GM12878 (cell line): Measurements from ENCODE around the gene BTNL8. TPM values are rescaled to one million over a fixed set of nuclear protein-coding genes. Genes with fewer than 3 reads are reported as not detected.

Experiments
- ATAC-seq: fragments of 200-7000 bp; cut with Tn5 transposase; 3 replicates; pipeline ENCODE4 v1.9.1; 2020; ENCODE audit warnings: mild to moderate bottlenecking, moderate library complexity
- BruUV-seq: library from RNA; stranded (reverse); fragments of 400-500 nt; replicated peaks from 2 replicates; lab custom pipeline; 2021; lab: Mats Ljungman, UMichigan
- CTCF ChIA-PET: fragments of 300-600 bp; sonication (Branson Sonifier 250); formaldehyde crosslinking; extraction: SDS; loops from one replicate; lab custom pipeline; 2021; ENCODE audit warnings: inconsistent platforms; lab: Yijun Ruan, JAX
- POLR2A ChIA-PET: fragments of 350-600 bp; formaldehyde crosslinking; extraction: SDS; loops from one replicate; lab custom pipeline; 2021; ENCODE audit warnings: inconsistent platforms; lab: Charles Lee
- RAD21 ChIA-PET: fragments of 300-600 bp; sonication (Branson Sonifier 250); formaldehyde crosslinking; loops from one replicate; lab custom pipeline; 2023; ENCODE audit warnings: antibody characterized with exemption; ENCODE audit not compliant: unreplicated experiment; lab: Charles Lee
- SMC1A ChIA-PET: fragments of 300-600 bp; sonication (Branson Sonifier 250); formaldehyde crosslinking; loops from one replicate; lab custom pipeline; 2023; ENCODE audit not compliant: unreplicated experiment, uncharacterized antibody; lab: Charles Lee
- DNase-seq: peaks from one replicate; pipeline ENCODE4 v3.0.0-alpha.2; 2011; ENCODE audit warnings: low read depth, low spot score
- FAIRE-seq: peaks from 3 replicates; lab custom pipeline; 2011; peaks lifted over from hg19 to GRCh38; lab: Jason Lieb, UNC
- H2AFZ ChIP-seq: 2 replicates; pipeline ENCODE4 v1.6.0; 2011; ENCODE audit warnings: low read depth, low read length, control low read depth; ENCODE audit not compliant: control insufficient read depth
- H3K27ac ChIP-seq: 2 replicates; pipeline ENCODE4 v1.5.1; 2011; ENCODE audit warnings: control low read depth; ENCODE audit not compliant: control insufficient read depth, insufficient read depth
- H3K27me3 ChIP-seq, 2 experiments: replicated peaks in 1 of 2; 2 replicates each; pipeline versions ENCODE4 v1.6.0 to v1.6.1; 2011; ENCODE audit warnings: low read length in 1 of 2; ENCODE audit not compliant: control insufficient read depth in 2 of 2, insufficient read depth in 2 of 2
- H3K36me3 ChIP-seq, 2 experiments: 2 replicates each; pipeline ENCODE4 v1.5.1; 2011; ENCODE audit warnings: low read length in 1 of 2; ENCODE audit not compliant: control insufficient read depth in 2 of 2, insufficient read depth in 2 of 2
- H3K4me1 ChIP-seq: 2 replicates; pipeline ENCODE4 v1.6.1; 2011; ENCODE audit warnings: mild to moderate bottlenecking, low read length, moderate library complexity, mixed read lengths; ENCODE audit not compliant: control insufficient read depth, insufficient read depth
- H3K4me2 ChIP-seq: 2 replicates; pipeline ENCODE4 v1.6.0; 2011; ENCODE audit warnings: control low read depth; ENCODE audit not compliant: control insufficient read depth, insufficient read depth
- H3K4me3 ChIP-seq: fragments of 200-600 bp; sonication (generic); 2 replicates; pipeline ENCODE4 v1.5.1; 2016
- H3K79me2 ChIP-seq: 2 replicates; pipeline ENCODE4 v1.6.0; 2011; ENCODE audit warnings: low read length; ENCODE audit not compliant: control insufficient read depth, insufficient read depth
- H3K9ac ChIP-seq: 2 replicates; pipeline ENCODE4 v1.8.0; 2011; ENCODE audit warnings: low read length, control low read depth, mixed read lengths; ENCODE audit not compliant: control insufficient read depth, insufficient read depth
- H3K9me3 ChIP-seq: replicated peaks from 3 replicates; pipeline ENCODE4 v1.5.1; 2011; ENCODE audit warnings: mild to moderate bottlenecking, low read length; ENCODE audit not compliant: control insufficient read depth, insufficient read depth
- H4K20me1 ChIP-seq: 2 replicates; pipeline ENCODE4 v1.6.0; 2011; ENCODE audit not compliant: control insufficient read depth, insufficient read depth
- ASH2L ChIP-seq: fragments of 300-600, 200-600 bp; sonication (generic); IDR thresholded peaks from 2 replicates; pipeline ENCODE4 v1.6.1; 2017; ENCODE audit warnings: low read depth, mild to moderate bottlenecking, borderline replicate concordance
- CHD4 ChIP-seq: fragments of 200-600 bp; sonication (generic); IDR thresholded peaks from 2 replicates; pipeline ENCODE4 v1.6.1; 2016; ENCODE audit warnings: mild to moderate bottlenecking
- E4F1 ChIP-seq: fragments of 450-650 bp; IDR thresholded peaks from 2 replicates; pipeline ENCODE4 v1.6.1; 2018; ENCODE audit warnings: borderline replicate concordance, mild to moderate bottlenecking; ENCODE audit not compliant: partially characterized antibody
- EGR1 ChIP-seq, 2 experiments: IDR thresholded peaks; 1 replicate in 1 of 2; 2 replicates in 1 of 2; pipeline ENCODE4 v1.6.1; 2011 to 2012; ENCODE audit warnings: low read depth in 2 of 2, low read length in 2 of 2, borderline replicate concordance in 1 of 2, mild to moderate bottlenecking in 1 of 2, moderate library complexity in 1 of 2
- FOS ChIP-seq: IDR thresholded peaks from 3 replicates; pipeline ENCODE4 v1.6.1; 2011; ENCODE audit warnings: borderline replicate concordance; ENCODE audit not compliant: insufficient read length; ENCODE audit errors: extremely low read depth
- HDAC6 ChIP-seq: fragments of 200-600 bp; sonication (generic); IDR thresholded peaks from one replicate; pipeline ENCODE4 v1.8.0; 2017; ENCODE audit warnings: antibody characterized with exemption; ENCODE audit not compliant: unreplicated experiment
- IKZF2 ChIP-seq, 2 experiments: fragments of 450-650 bp; IDR thresholded peaks; 2 replicates each; pipeline ENCODE4 v1.6.1; 2017; ENCODE audit warnings: mild to moderate bottlenecking in 2 of 2, moderate library complexity in 2 of 2
- IRF3 ChIP-seq: fragments of 450-650 bp; IDR thresholded peaks from 2 replicates; pipeline ENCODE4 v1.6.1; 2014; ENCODE audit warnings: mild to moderate bottlenecking
- IRF4 ChIP-seq: IDR thresholded peaks from 2 replicates; pipeline ENCODE4 v1.6.1; 2011; ENCODE audit warnings: low read depth, low read length
- KDM1A ChIP-seq: fragments of 200-600 bp; sonication (generic); IDR thresholded peaks from 2 replicates; pipeline ENCODE4 v1.6.1; 2016; ENCODE audit warnings: borderline replicate concordance
- MTA3 ChIP-seq: IDR thresholded peaks from 2 replicates; pipeline ENCODE4 v1.6.1; 2012; ENCODE audit warnings: low read length, inconsistent platforms, borderline replicate concordance
- POLR2A ChIP-seq: IDR thresholded peaks from 2 replicates; pipeline ENCODE4 v1.6.1; 2011; ENCODE audit warnings: low read depth, mild to moderate bottlenecking, low read length
- RAD21 ChIP-seq: IDR thresholded peaks from 2 replicates; pipeline ENCODE4 v1.6.1; 2011; ENCODE audit warnings: mild to moderate bottlenecking, low read depth, low read length, moderate library complexity; ENCODE audit not compliant: insufficient read depth
- RAD51 ChIP-seq: fragments of 450-650 bp; IDR thresholded peaks from 2 replicates; pipeline ENCODE4 v1.6.1; 2016; ENCODE audit warnings: moderate library complexity, mild to moderate bottlenecking, inconsistent platforms
- SKIL ChIP-seq: fragments of 450-650 bp; IDR thresholded peaks from 2 replicates; pipeline ENCODE4 v1.6.1; 2017; ENCODE audit warnings: mild to moderate bottlenecking, low read depth, inconsistent platforms; ENCODE audit not compliant: poor library complexity, severe bottlenecking
- SUZ12 ChIP-seq: fragments of 200-600 bp; sonication (generic); IDR thresholded peaks from one replicate; pipeline ENCODE4 v1.6.1; 2018; ENCODE audit warnings: antibody characterized with exemption, mild to moderate bottlenecking; ENCODE audit not compliant: unreplicated experiment
- TBL1XR1 ChIP-seq: IDR thresholded peaks from 2 replicates; pipeline ENCODE4 v1.6.1; 2012; ENCODE audit warnings: low read depth, low read length, improper control_type of control experiment
- TCF3 ChIP-seq: IDR thresholded peaks from 2 replicates; pipeline ENCODE4 v1.6.1; 2012; ENCODE audit warnings: low read depth, mild to moderate bottlenecking, low read length, borderline replicate concordance; ENCODE audit not compliant: insufficient read depth
- WGBS: methylation state at CpG from one replicate; pipeline ENCODE4 v1.1.6; 2016; ENCODE audit warnings: low lambda C conversion rate; ENCODE audit not compliant: insufficient replicate concordance, insufficient coverage; ENCODE audit errors: missing lambda C conversion rate; 5-methylcytosine and 5-hydroxymethylcytosine counted together
- in situ Hi-C: fragments of 300-500 bp; cut with MboI; formaldehyde crosslinking; loops from 9 replicates; pipeline ENCODE4 v1.14.3; 2018; ENCODE audit warnings: mixed read lengths
- intact Hi-C: fragments of 100-400 bp; cut with micrococcal nuclease; formaldehyde crosslinking; loops from one replicate; pipeline ENCODE4 v1.14.2; 2022; ENCODE audit not compliant: unreplicated experiment
- polyA plus RNA-seq, 11 experiments: library from polyadenylated mRNA; depleted of rRNA in 4 of 11; unstranded in 6 of 11; stranded (reverse) in 5 of 11; fragments of >200 nt; fragmentation: Nextera tagmentation in 4 of 11; fragmentation: Illumina TruSeq in 1 of 11; extraction: Ambion mirVana in 4 of 11; extraction: Trizol in 1 of 11; gene quantifications; 1 replicate in 1 of 11; 2 replicates in 10 of 11; pipeline versions ENCODE4 v1.2.1 to v1.2.3, GENCODE V29; 2011 to 2016; ENCODE audit warnings: inconsistent platforms in 2 of 11, missing spikeins in 2 of 11, low read depth in 1 of 11
- total RNA-seq, 4 experiments: library from RNA; depleted of rRNA in 3 of 4; stranded (reverse); fragments of >200 nt in 3 of 4; fragmentation: Illumina TruSeq in 1 of 4; extraction: Trizol in 1 of 4; gene quantifications; 2 replicates each; pipeline versions ENCODE4 v1.2.1 to v1.2.3, GENCODE V29; 2013 to 2021

The BTNL8 gene
- total and polyA plus RNA-seq, 10 of the 15 experiments (the other 5 are each of a cell fraction or from before 2014, with no cell fraction given) = 0.13 to 3.4 (median 0.26) TPM; not detected in 2

- ChIA-PET RAD21 (no interaction called here), POLR2A (no interaction called here), SMC1A (no interaction called here), CTCF (interaction anchor here (1.5 kb wide), 1 partner anchor 21 kb away, joined by 3 read pairs; no protein-coding TSS in a partner anchor)
- H3K4me1 ChIP-seq = no peaks in the 10 kb centered on the region
- TF ChIP-seq E4F1 (no peak), SKIL (no peak), CHD4 (no peak), IRF4 (no peak), TCF3 (no peak), EGR1 (IDR thresholded peaks at IDR 0.05; ENCODE audit: borderline replicate concordance in 1 of 2, low read depth in 2 of 2, low read length in 2 of 2) (no peak), MTA3 (no peak), RAD51 (no peak), SUZ12 (no peak), FOS (no peak), TBL1XR1 (no peak), IKZF2 (IDR thresholded peaks at IDR 0.05) (no peak), ASH2L (no peak), RAD21 (no peak), POLR2A (no peak), HDAC6 (no peak), KDM1A (no peak), IRF3 (no peak)
- no peak overlapping the region for H3K4me3 ChIP-seq
- H3K27me3 ChIP-seq = no peaks in the 10 kb centered on the region
- H3K4me2 ChIP-seq = no peak overlapping the region
- no peaks in the 10 kb centered on the region; the same call in 2 of the 3 replicates for H3K9me3 ChIP-seq
- ATAC-seq (no peak), FAIRE-seq (no peak), DNase-seq (no peak)
- BruUV-seq = no TSS peak
- in situ Hi-C loops = no loop called here
- no peak overlapping the region for H2AFZ ChIP-seq
- no peaks in the 10 kb centered on the region for H3K36me3 ChIP-seq
- no peaks in the 10 kb centered on the region for H3K79me2 ChIP-seq
- H3K9ac ChIP-seq = no peak overlapping the region
- no peak overlapping the region for H3K27ac ChIP-seq
- H4K20me1 ChIP-seq = no peaks in the 10 kb centered on the region
- intact Hi-C loops = no loop called here
- WGBS = 21% methylated on average over 7 of the region's 7 CpGs
These were observed 9.6 kb upstream of the BTNL8 start for GRCh38 chr5:180889381-180889780.
